ENCODE data around the gene METTL16. TPM values are rescaled to one million over a fixed set of nuclear protein-coding genes. Genes with fewer than 3 reads are reported as not detected.
"Not testable (repeated sequence)": the region's sequence is repeated elsewhere in the genome, so short reads cannot be mapped to it uniquely, and the experiment has no call there.

METTL16 gene
- total and polyA plus RNA-seq, 2 experiments from 2014 or later = 12.0 to 14.4 TPM

DNA sequence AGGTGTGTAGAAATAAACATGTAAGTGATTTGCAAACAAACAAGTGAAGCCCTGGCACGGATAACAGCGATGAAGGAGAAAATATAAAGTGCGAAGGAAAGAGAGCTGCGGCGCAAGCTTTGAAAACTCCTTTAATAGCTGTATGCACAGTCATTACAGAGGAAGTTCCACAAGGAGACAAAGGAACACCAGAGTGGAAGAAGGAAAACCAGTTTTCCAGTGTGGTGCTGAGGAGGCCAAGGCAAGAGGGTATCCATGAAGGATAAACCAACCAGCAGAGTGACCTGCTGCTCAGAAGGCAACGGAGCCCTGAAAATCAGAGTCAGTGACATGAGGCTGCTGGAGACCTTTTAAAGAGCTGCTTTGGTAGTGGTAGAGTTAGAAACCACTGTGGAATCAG is 24.4 kb downstream of the METTL16 start:
- Histone ChIP-seq H3K4me1 (ENCODE audit: insufficient read depth) (peaks cover 11% of the 10 kb centered on the region; the same call in 1 of the 2 replicates), H3F3A (ENCODE audit: insufficient read depth) (peaks cover 8% of the 10 kb centered on the region), H3K9ac (no peak overlapping the region), H3K27ac (no peak overlapping the region), H3K36me3 (ENCODE audit: low read depth) (no peaks in the 10 kb centered on the region), H2AFZ (no peak overlapping the region), H4K20me1 (ENCODE audit: insufficient read depth) (no peaks in the 10 kb centered on the region), H3K4me3 (no peak overlapping the region), H3K9me3 (ENCODE audit: low read depth) (no peaks in the 10 kb centered on the region), H3K27me3 (replicated peaks; ENCODE audit: insufficient read depth) (no peaks in the 10 kb centered on the region), H3K4me2 (ENCODE audit: unreplicated experiment) (no peak overlapping the region), H3K9me2 (ENCODE audit: insufficient read depth) (no peaks in the 10 kb centered on the region), H3K79me2 (ENCODE audit: insufficient read depth) (peaks cover 62% of the 10 kb centered on the region)
- DNase-seq = no peak
- 96 to 99% methylated on average over 5 of the region's 6 CpGs for WGBS, 2 experiments (ENCODE audit: low coverage in 1 of 2, low lambda C conversion rate in 2 of 2, missing lambda C conversion rate in 2 of 2)
- no peak for TF ChIP-seq EZH2 (IDR thresholded peaks at IDR 0.05; ENCODE audit: insufficient read depth, poor library complexity, severe bottlenecking)
- TF ChIP-seq EZH2phosphoT487 (IDR thresholded peaks at IDR 0.05; ENCODE audit: insufficient read depth, low read depth) = no peak
- in situ Hi-C loops (cut with MboI) = no loop called here

GRCh38 chr17:2486709-2487108 is 25.0 kb downstream of the METTL16 start:
- in situ Hi-C loops (cut with MboI) = not testable (repeated sequence)
- WGBS, 2 experiments (ENCODE audit: low coverage in 1 of 2, low lambda C conversion rate in 2 of 2, missing lambda C conversion rate in 2 of 2) = 93 to 94% methylated on average over 4 of the region's 4 CpGs

DNA sequence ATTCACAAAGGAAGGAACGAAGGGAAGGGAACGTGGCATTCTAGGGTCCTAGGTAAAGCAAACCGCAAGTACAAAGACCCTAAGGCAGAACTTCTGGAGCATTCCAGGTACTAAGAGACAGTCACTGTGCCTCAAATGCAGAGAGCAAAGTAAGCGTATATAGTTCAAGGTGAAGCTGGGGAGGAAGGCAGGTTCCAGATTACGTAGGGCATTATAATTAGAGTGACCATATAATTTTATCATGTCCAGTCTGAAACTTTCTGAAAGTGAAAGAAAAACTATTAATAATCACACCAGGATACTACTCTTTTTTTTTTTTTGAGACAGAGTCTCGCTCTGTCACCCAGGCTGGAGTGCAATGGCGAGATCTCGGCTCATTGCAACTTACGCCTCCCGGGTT is 25.7 kb downstream of the METTL16 start:
- no peaks in the 10 kb centered on the region for H3K36me3 ChIP-seq (ENCODE audit: low read depth)
- H4K20me1 ChIP-seq (ENCODE audit: insufficient read depth) = no peaks in the 10 kb centered on the region
- peaks cover 75% of the 10 kb centered on the region for H3K79me2 ChIP-seq (ENCODE audit: insufficient read depth)
- DNase-seq = no peak
- no peak overlapping the region for H3K9ac ChIP-seq
- H3K9me3 ChIP-seq (ENCODE audit: low read depth) = no peaks in the 10 kb centered on the region
- no peak overlapping the region for H2AFZ ChIP-seq
- H3F3A ChIP-seq (ENCODE audit: insufficient read depth) = peaks cover 3% of the 10 kb centered on the region
- H3K4me2 ChIP-seq (ENCODE audit: unreplicated experiment) = no peak overlapping the region
- no peak overlapping the region for H3K27ac ChIP-seq
- no peaks in the 10 kb centered on the region for H3K27me3 ChIP-seq (replicated peaks; ENCODE audit: insufficient read depth)
- peaks cover 6% of the 10 kb centered on the region; the same call in 1 of the 2 replicates for H3K4me1 ChIP-seq (ENCODE audit: insufficient read depth)
- no peaks in the 10 kb centered on the region for H3K9me2 ChIP-seq (ENCODE audit: insufficient read depth)
- WGBS, 2 experiments (ENCODE audit: low coverage in 1 of 2, low lambda C conversion rate in 2 of 2, missing lambda C conversion rate in 2 of 2) = 97 to 99% methylated on average over 10 of the region's 10 CpGs
- TF ChIP-seq EZH2 (IDR thresholded peaks at IDR 0.05; ENCODE audit: insufficient read depth, poor library complexity, severe bottlenecking) (no peak), EZH2phosphoT487 (IDR thresholded peaks at IDR 0.05; ENCODE audit: insufficient read depth, low read depth) (no peak)
- in situ Hi-C loops (cut with MboI) = no loop called here
- H3K4me3 ChIP-seq = no peak overlapping the region

More at GRCh38 chr17:2486709-2487108, 25.0 kb downstream of the METTL16 start:
- H3K27ac ChIP-seq; H3K27me3 ChIP-seq (replicated peaks; ENCODE audit: insufficient read depth); H3F3A ChIP-seq (ENCODE audit: insufficient read depth); H3K4me2 ChIP-seq (ENCODE audit: unreplicated experiment); H3K4me3 ChIP-seq; H2AFZ ChIP-seq; H4K20me1 ChIP-seq (ENCODE audit: insufficient read depth); H3K9me3 ChIP-seq (ENCODE audit: low read depth); DNase-seq; H3K9ac ChIP-seq; H3K36me3 ChIP-seq (ENCODE audit: low read depth); H3K9me2 ChIP-seq (ENCODE audit: insufficient read depth): not testable (repeated sequence)
- peaks cover 68% of the 10 kb centered on the region for H3K79me2 ChIP-seq (ENCODE audit: insufficient read depth)
- H3K4me1 ChIP-seq (ENCODE audit: insufficient read depth) = peaks cover 11% of the 10 kb centered on the region; the same call in 1 of the 2 replicates

GRCh38 chr17:2485543-2485942 is 26.1 kb downstream of the METTL16 start:
- no peak overlapping the region for H3K4me3 ChIP-seq
- H3K36me3 ChIP-seq (ENCODE audit: low read depth) = no peaks in the 10 kb centered on the region
- H3K4me2 ChIP-seq (ENCODE audit: unreplicated experiment) = no peak overlapping the region
- no peak overlapping the region for H3K9ac ChIP-seq
- H3K79me2 ChIP-seq (ENCODE audit: insufficient read depth) = peaks cover 79% of the 10 kb centered on the region
- H3K9me3 ChIP-seq (ENCODE audit: low read depth) = no peaks in the 10 kb centered on the region
- WGBS, 2 experiments (ENCODE audit: low coverage in 1 of 2, low lambda C conversion rate in 2 of 2, missing lambda C conversion rate in 2 of 2) = 94 to 97% methylated on average over 5 of the region's 5 CpGs
- DNase-seq = peak; percentile 13
- no peaks in the 10 kb centered on the region for H3F3A ChIP-seq (ENCODE audit: insufficient read depth)
- no peak overlapping the region for H3K27ac ChIP-seq
- peaks cover 2% of the 10 kb centered on the region; the same call in 1 of the 2 replicates for H3K4me1 ChIP-seq (ENCODE audit: insufficient read depth)
- H4K20me1 ChIP-seq (ENCODE audit: insufficient read depth) = no peaks in the 10 kb centered on the region
- no peak overlapping the region for H2AFZ ChIP-seq
- in situ Hi-C loops (cut with MboI) = no loop called here
- no peaks in the 10 kb centered on the region for H3K9me2 ChIP-seq (ENCODE audit: insufficient read depth)
- TF ChIP-seq EZH2 (IDR thresholded peaks at IDR 0.05; ENCODE audit: insufficient read depth, poor library complexity, severe bottlenecking) = no peak
- no peak for TF ChIP-seq EZH2phosphoT487 (IDR thresholded peaks at IDR 0.05; ENCODE audit: insufficient read depth, low read depth)
- no peaks in the 10 kb centered on the region for H3K27me3 ChIP-seq (replicated peaks; ENCODE audit: insufficient read depth)

- Histone ChIP-seq H3K36me3 (ENCODE audit: low read depth) (no peaks in the 10 kb centered on the region), H3F3A (ENCODE audit: insufficient read depth) (no peaks in the 10 kb centered on the region), H2AFZ (no peak overlapping the region), H4K20me1 (ENCODE audit: insufficient read depth) (no peaks in the 10 kb centered on the region), H3K27me3 (replicated peaks; ENCODE audit: insufficient read depth) (no peaks in the 10 kb centered on the region), H3K4me2 (ENCODE audit: unreplicated experiment) (no peak overlapping the region), H3K4me3 (no peak overlapping the region), H3K4me1 (ENCODE audit: insufficient read depth) (no peaks in the 10 kb centered on the region), H3K9ac (no peak overlapping the region), H3K79me2 (ENCODE audit: insufficient read depth) (peaks cover 85% of the 10 kb centered on the region), H3K9me2 (ENCODE audit: insufficient read depth) (no peaks in the 10 kb centered on the region), H3K27ac (no peak overlapping the region), H3K9me3 (ENCODE audit: low read depth) (no peaks in the 10 kb centered on the region)
- no peak for TF ChIP-seq EZH2phosphoT487 (IDR thresholded peaks at IDR 0.05; ENCODE audit: insufficient read depth, low read depth)
- no peak for TF ChIP-seq EZH2 (IDR thresholded peaks at IDR 0.05; ENCODE audit: insufficient read depth, poor library complexity, severe bottlenecking)
- DNase-seq = no peak
- WGBS, 2 experiments (ENCODE audit: low coverage in 1 of 2, low lambda C conversion rate in 2 of 2, missing lambda C conversion rate in 2 of 2) = 88 to 90% methylated on average over 8 of the region's 8 CpGs
- in situ Hi-C loops (cut with MboI) = no loop called here
These were observed 26.8 kb downstream of the METTL16 start for GRCh38 chr17:2484876-2485275.
